Measurements from ENCODE around the gene CUX1. TPM values are rescaled to one million over a fixed set of nuclear protein-coding genes. Genes with fewer than 3 reads are reported as not detected.

The CUX1 gene
- total and polyA plus RNA-seq, 10 of the 15 experiments (the other 5 are each of a cell fraction or from before 2014, with no cell fraction given): 6.1 to 48.6 (median 25.9) TPM

GRCh38 chr7:102204212-102204611, 386.8 kb downstream of the CUX1 start (continued):
- TF ChIP-seq BHLHE40 (IDR thresholded peaks at IDR 0.05; ENCODE audit: borderline replicate concordance in 1 of 2, low read depth in 2 of 2, low read length in 1 of 2) (no peak), PBX3 (IDR thresholded peaks at IDR 0.05; ENCODE audit: insufficient replicate concordance, low read depth, low read length) (no peak), SIN3A (IDR thresholded peaks at IDR 0.05; ENCODE audit: low read depth, low read length) (no peak), HSF1 (IDR thresholded peaks at IDR 0.05; ENCODE audit: low read depth, low read length) (no peak), MEF2A (IDR thresholded peaks at IDR 0.05; ENCODE audit: insufficient read depth, low read depth, low read length) (no peak), RELA (IDR thresholded peaks at IDR 0.05; ENCODE audit: borderline replicate concordance, partially characterized antibody) (no peak)
- TF ChIP-seq, protein P1, sequence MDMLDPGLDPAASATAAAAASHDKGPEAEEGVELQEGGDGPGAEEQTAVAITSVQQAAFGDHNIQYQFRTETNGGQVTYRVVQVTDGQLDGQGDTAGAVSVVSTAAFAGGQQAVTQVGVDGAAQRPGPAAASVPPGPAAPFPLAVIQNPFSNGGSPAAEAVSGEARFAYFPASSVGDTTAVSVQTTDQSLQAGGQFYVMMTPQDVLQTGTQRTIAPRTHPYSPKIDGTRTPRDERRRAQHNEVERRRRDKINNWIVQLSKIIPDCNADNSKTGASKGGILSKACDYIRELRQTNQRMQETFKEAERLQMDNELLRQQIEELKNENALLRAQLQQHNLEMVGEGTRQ (IDR thresholded peaks at IDR 0.05; ENCODE audit: borderline replicate concordance, low read depth, low read length): no peak

GRCh38 chr7:102205915-102206314, 388.5 kb downstream of the CUX1 start:
- H3K4me3 ChIP-seq: no peak overlapping the region
- FAIRE-seq (no peak), ATAC-seq (no peak), DNase-seq (ENCODE audit: low read depth, low spot score) (no peak)
- no peaks in the 10 kb centered on the region for H3K27me3 ChIP-seq (replicated peaks in 1 of 2; ENCODE audit: control insufficient read depth in 2 of 2, insufficient read depth in 2 of 2, low read length in 1 of 2)
- no peak overlapping the region for H3K4me2 ChIP-seq (ENCODE audit: control insufficient read depth, insufficient read depth)
- in situ Hi-C loops (cut with MboI) (no loop called here), intact Hi-C loops (cut with micrococcal nuclease; ENCODE audit: unreplicated experiment) (no loop called here)
- H3K9ac ChIP-seq (ENCODE audit: control insufficient read depth, insufficient read depth, low read length): no peak overlapping the region
- H2AFZ ChIP-seq (ENCODE audit: control insufficient read depth, low read depth, low read length): no peak overlapping the region
- peaks cover 4% of the 10 kb centered on the region for H3K4me1 ChIP-seq (ENCODE audit: control insufficient read depth, insufficient read depth, low read length)
- SMC1A ChIA-PET (ENCODE audit: uncharacterized antibody, unreplicated experiment): no interaction called here
- H3K79me2 ChIP-seq (ENCODE audit: control insufficient read depth, insufficient read depth, low read length): no peaks in the 10 kb centered on the region
- H3K9me3 ChIP-seq (replicated peaks; ENCODE audit: control insufficient read depth, insufficient read depth, low read length): no peaks in the 10 kb centered on the region
- no TSS peak for BruUV-seq (replicated peaks)
- H3K27ac ChIP-seq (ENCODE audit: control insufficient read depth, insufficient read depth): no peak overlapping the region
- RAD21 ChIA-PET (ENCODE audit: unreplicated experiment): interaction anchor here (0.9 kb wide), 1 partner anchor 214 kb away, joined by 3 read pairs; no protein-coding TSS in a partner anchor
- POLR2A ChIA-PET: no interaction called here
- 89% methylated on average over 15 of the region's 15 CpGs for WGBS (ENCODE audit: insufficient coverage, insufficient replicate concordance, low lambda C conversion rate, missing lambda C conversion rate)
- peaks cover 15 to 24% of the 10 kb centered on the region in 2 experiments for H3K36me3 ChIP-seq (ENCODE audit: control insufficient read depth in 2 of 2, insufficient read depth in 2 of 2, low read length in 1 of 2)
- H4K20me1 ChIP-seq (ENCODE audit: control insufficient read depth, insufficient read depth): no peaks in the 10 kb centered on the region
- TF ChIP-seq CHD2 (IDR thresholded peaks at IDR 0.05; ENCODE audit: borderline replicate concordance, low read depth, low read length): no peak
- no peak for TF ChIP-seq SREBF1 (IDR thresholded peaks at IDR 0.05; ENCODE audit: low read length)
- CTCF ChIA-PET: interaction anchor here (0.6 kb wide), 1 partner anchor 919 kb away, joined by 3 read pairs; no protein-coding TSS in a partner anchor
